GM19240 (cell line): ENCODE data around the gene PRKAR1B.

Experiments
- DNase-seq: peaks from one replicate; pipeline ENCODE4 v3.0.0; 2011; ENCODE audit warnings: low spot score; ENCODE audit not compliant: insufficient read length

PRKAR1B gene

GRCh38 chr7:499853-500485, 227.1 kb downstream of the PRKAR1B start:
- no peak for DNase-seq
